ENCODE data around the gene CHRM2.

The CHRM2 gene

GRCh38 chr7:137036768-137037167 is 168.3 kb downstream of the CHRM2 start:
- no peak for DNase-seq

DNA sequence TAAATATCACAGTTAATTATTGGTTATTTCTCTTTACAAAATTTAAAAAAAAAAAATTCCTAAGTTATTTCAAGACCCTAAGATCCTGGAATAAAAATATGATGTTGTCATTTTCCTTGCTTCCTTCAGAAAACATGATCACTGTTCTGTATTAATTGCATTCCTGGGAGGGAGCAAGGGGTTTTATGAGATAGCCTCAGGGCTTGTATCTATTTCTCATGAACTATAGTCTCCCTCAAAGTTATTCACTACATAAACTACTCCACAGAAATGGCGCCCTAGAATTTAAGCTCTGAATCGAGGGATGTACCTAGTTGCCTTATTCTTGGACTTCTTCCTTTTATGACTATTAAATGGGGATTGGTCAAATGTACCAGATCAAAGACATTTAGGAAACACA is 170.3 kb downstream of the CHRM2 start:
- DNase-seq = no peak

DNA sequence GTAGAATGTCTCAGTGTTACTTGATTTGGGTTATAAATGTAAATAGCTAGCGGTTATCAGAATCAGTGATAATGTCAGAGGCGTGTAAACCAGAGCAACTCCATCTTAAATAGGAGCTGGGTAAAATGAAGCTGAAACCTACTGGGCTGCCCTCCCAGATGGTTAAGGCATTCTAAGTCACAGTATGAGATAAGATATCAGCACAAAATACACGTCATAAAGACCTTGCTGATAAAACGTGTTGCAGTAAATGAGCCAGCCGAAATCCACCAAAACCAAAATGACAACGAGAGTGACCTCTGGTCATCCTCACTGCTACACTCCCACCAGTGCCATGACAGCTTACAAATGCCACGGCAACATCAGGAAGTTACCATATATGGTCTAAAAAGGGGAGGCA is 172.3 kb downstream of the CHRM2 start:
- no peak for DNase-seq

DNA sequence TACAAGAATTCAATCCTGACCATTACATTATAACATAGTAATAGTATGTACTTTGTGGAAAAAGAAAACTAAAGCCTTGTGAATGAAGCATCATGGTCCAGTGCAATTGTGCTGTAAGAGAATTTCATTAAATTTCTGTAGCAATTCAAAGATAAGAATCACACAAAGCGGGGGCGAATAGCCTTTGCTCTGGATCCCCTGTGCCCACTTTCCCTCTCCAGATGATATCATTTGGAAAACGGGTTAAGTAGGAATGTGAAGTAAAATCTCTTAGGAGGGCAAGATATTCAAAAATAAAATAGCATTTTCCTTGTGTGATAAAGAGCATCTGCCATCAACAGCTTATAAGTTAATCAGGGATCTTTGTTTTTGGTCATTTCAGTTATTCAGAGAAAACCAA is 177.1 kb downstream of the CHRM2 start:
- no peak for DNase-seq

DNA sequence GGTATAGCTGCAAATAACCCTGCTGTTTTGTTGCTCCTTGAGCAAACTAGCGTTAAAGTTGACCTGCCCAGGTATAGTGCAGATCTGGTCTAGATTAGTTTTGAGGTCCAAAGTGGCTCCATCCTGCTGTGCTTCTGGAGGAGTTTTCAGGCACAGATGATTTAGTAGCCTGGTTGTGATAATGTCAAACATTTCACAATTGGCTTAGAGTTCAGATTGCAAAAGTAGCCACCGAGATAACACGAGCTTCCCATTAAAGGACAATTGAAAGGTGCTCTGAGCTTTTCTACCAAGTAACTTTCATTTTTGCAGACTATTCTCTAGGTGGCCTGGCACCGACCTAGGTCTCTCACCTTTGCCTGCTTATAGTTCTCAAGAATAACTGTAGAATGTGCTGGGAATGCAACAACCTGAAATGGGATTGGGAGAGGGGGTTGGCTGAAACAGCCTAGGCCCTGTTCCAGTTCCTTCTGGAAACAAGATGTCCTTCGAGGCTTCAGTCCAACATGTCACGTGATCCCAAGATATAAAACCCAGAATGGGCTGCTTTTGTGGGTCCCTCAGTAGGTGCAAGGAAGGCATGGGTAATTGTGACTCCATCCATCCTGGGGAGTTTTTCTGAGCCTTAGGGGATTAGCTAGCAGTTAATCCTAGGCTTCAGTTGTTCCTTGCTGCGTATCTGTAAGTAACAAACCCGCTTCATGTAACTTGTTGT is 201.0 kb downstream of the CHRM2 start:
- no peak for DNase-seq

Data from Kasumi-1 (cell line).